ENCODE results near the gene ENTPD5.

- TF ChIP-seq CTCF (IDR thresholded peaks at IDR 0.05) (no peak), POLR2A (IDR thresholded peaks at IDR 0.05) (no peak), EP300 (IDR thresholded peaks at IDR 0.05) (no peak)
Measured at GRCh38 chr14:74018174-74018585, 908 bp downstream of the ENTPD5 start.
